HepG2 (cell line): ENCODE data around the gene DARS2. TPM values are rescaled to one million over a fixed set of nuclear protein-coding genes. Genes with fewer than 3 reads are reported as not detected.

Experiments used
- BCL6 ChIP-seq: IDR thresholded peaks from 2 replicates; pipeline ENCODE4 v1.6.1; 2016; ENCODE audit warnings: missing genetic modification reagents, missing compliant biosample characterization
- CHCHD3 ChIP-seq: sonication (generic); formaldehyde crosslinking; IDR thresholded peaks from 2 replicates; pipeline ENCODE4 v1.8.0; 2022; ENCODE audit warnings: mild to moderate bottlenecking, missing genetic modification reagents, moderate library complexity
- DR1 ChIP-seq: sonication (generic); formaldehyde crosslinking; IDR thresholded peaks from 2 replicates; pipeline ENCODE4 v1.8.0; 2021; ENCODE audit warnings: mild to moderate bottlenecking, missing genetic modification reagents, inconsistent platforms
- EHMT2 ChIP-seq: fragments of 200-600 bp; sonication (generic); IDR thresholded peaks from 2 replicates; pipeline ENCODE4 v1.7.0; 2017; ENCODE audit warnings: antibody characterized with exemption, low read depth, low read length, borderline replicate concordance
- FOXA1 ChIP-seq, 2 experiments: fragments of 450-650 bp in 1 of 2; sonication (generic) in 1 of 2; formaldehyde crosslinking in 1 of 2; IDR thresholded peaks; 2 replicates each; pipeline versions ENCODE4 v1.4.0 to v1.6.1; 2016 to 2020; ENCODE audit warnings: missing genetic modification reagents in 1 of 2
- GTF3A ChIP-seq: sonication (generic); formaldehyde crosslinking; conservative IDR thresholded peaks from 2 replicates; pipeline ENCODE4 v1.4.0; 2020; ENCODE audit warnings: mild to moderate bottlenecking, missing genetic modification reagents
- HDAC1 ChIP-seq: sonication (generic); formaldehyde crosslinking; IDR thresholded peaks from 2 replicates; pipeline ENCODE4 v1.5.1; 2020; ENCODE audit warnings: mild to moderate bottlenecking, missing genetic modification reagents
- NFYB ChIP-seq: sonication (generic); formaldehyde crosslinking; IDR thresholded peaks from 2 replicates; pipeline ENCODE4 v1.4.0; 2020; ENCODE audit warnings: missing genetic modification reagents
- PHF21A ChIP-seq: sonication (generic); formaldehyde crosslinking; IDR thresholded peaks from 2 replicates; pipeline ENCODE4 v1.5.0; 2020; ENCODE audit warnings: mild to moderate bottlenecking, missing genetic modification reagents
- TCF12 ChIP-seq, 2 experiments: fragments of 450-650 bp in 1 of 2; sonication (generic) in 1 of 2; formaldehyde crosslinking in 1 of 2; IDR thresholded peaks; 2 replicates each; pipeline versions ENCODE4 v1.6.1 to v1.8.0; 2017 to 2022; ENCODE audit warnings: antibody characterized with exemption in 1 of 2, mild to moderate bottlenecking in 1 of 2, missing genetic modification reagents in 1 of 2, moderate library complexity in 1 of 2
- YEATS2 ChIP-seq: sonication (generic); formaldehyde crosslinking; IDR thresholded peaks from 2 replicates; pipeline ENCODE4 v1.4.0; 2020; ENCODE audit warnings: missing genetic modification reagents, borderline replicate concordance
- ZNF660 ChIP-seq: sonication (generic); formaldehyde crosslinking; IDR thresholded peaks from 2 replicates; pipeline ENCODE4 v1.5.1; 2020; ENCODE audit warnings: mild to moderate bottlenecking, low read depth, missing genetic modification reagents, borderline replicate concordance
- ZNF770 ChIP-seq: sonication (generic); formaldehyde crosslinking; IDR thresholded peaks from 2 replicates; pipeline ENCODE4 v1.5.0; 2020; ENCODE audit warnings: mild to moderate bottlenecking, missing genetic modification reagents
- ZNF879 ChIP-seq: sonication (generic); formaldehyde crosslinking; IDR thresholded peaks from 2 replicates; pipeline ENCODE4 v1.8.1; 2023; ENCODE audit warnings: missing genetic modification reagents
- polyA plus RNA-seq, 8 experiments: library from polyadenylated mRNA; depleted of rRNA in 3 of 8; stranded (reverse) in 7 of 8; unstranded in 1 of 8; fragments of >200 nt; fragmentation: Illumina TruSeq in 4 of 8; extraction: Trizol in 4 of 8; gene quantifications; 2 replicates each; pipeline versions ENCODE4 v1.2.1 to v1.2.3, GENCODE V29; 2011 to 2016; ENCODE audit warnings: low read depth in 4 of 8, missing spikeins in 1 of 8, mixed read lengths in 1 of 8; ENCODE audit not compliant: insufficient read depth in 1 of 8
- total RNA-seq, 5 experiments: library from RNA; depleted of rRNA; stranded (reverse); fragments of >200 nt; fragmentation: Illumina TruSeq; extraction: Trizol; gene quantifications; 2 replicates each; pipeline ENCODE4 v1.2.3, GENCODE V29; 2016; ENCODE audit warnings: low read depth in 1 of 5
- TF ChIP-seq, protein P1 (sequence below): sonication (generic); formaldehyde crosslinking; IDR thresholded peaks from 2 replicates; pipeline ENCODE4 v1.4.0; 2020; ENCODE audit warnings: missing genetic modification reagents, borderline replicate concordance
- TF ChIP-seq, protein P2 (sequence below): sonication (generic); formaldehyde crosslinking; IDR thresholded peaks from 2 replicates; pipeline ENCODE4 v1.9.0; 2021; ENCODE audit warnings: mild to moderate bottlenecking, missing genetic modification reagents

Gene DARS2
- total and polyA plus RNA-seq, 2 of the 13 experiments (the other 11 are each of a cell fraction or from before 2014, with no cell fraction given) = 17.6 to 27.7 TPM

GRCh38 chr1:173824315-173825081, at the start of gene DARS2, which contains the start of gene CENPL (continued):
- TF ChIP-seq GTF3A (CRISPR knock-in tag) (no peak), YEATS2 (CRISPR knock-in tag) (peak; percentile 84; the same call in 1 of the 2 replicates), PHF21A (peak; percentile 72; the same call in 1 of the 2 replicates), HDAC1 (peak; percentile 93), CHCHD3 (CRISPR knock-in tag) (no peak), FOXA1 (IDR thresholded peaks at IDR 0.05) (no peak), FOXA1 (CRISPR knock-in tag; IDR thresholded peaks at IDR 0.05) (no peak), TCF12 (IDR thresholded peaks at IDR 0.05) (no peak), TCF12 (CRISPR knock-in tag; IDR thresholded peaks at IDR 0.05) (0 out of 2 replicates have a peak, but pooled peaks have one; percentile 62), NFYB (peak; percentile 81), ZNF770 (no peak), ZNF879 (CRISPR knock-in tag) (no peak), ZNF660 (CRISPR knock-in tag) (no peak), BCL6 (no peak), DR1 (CRISPR knock-in tag) (peak; percentile 65; the same call in 1 of the 2 replicates), EHMT2 (no peak)
- TF ChIP-seq, protein P1, sequence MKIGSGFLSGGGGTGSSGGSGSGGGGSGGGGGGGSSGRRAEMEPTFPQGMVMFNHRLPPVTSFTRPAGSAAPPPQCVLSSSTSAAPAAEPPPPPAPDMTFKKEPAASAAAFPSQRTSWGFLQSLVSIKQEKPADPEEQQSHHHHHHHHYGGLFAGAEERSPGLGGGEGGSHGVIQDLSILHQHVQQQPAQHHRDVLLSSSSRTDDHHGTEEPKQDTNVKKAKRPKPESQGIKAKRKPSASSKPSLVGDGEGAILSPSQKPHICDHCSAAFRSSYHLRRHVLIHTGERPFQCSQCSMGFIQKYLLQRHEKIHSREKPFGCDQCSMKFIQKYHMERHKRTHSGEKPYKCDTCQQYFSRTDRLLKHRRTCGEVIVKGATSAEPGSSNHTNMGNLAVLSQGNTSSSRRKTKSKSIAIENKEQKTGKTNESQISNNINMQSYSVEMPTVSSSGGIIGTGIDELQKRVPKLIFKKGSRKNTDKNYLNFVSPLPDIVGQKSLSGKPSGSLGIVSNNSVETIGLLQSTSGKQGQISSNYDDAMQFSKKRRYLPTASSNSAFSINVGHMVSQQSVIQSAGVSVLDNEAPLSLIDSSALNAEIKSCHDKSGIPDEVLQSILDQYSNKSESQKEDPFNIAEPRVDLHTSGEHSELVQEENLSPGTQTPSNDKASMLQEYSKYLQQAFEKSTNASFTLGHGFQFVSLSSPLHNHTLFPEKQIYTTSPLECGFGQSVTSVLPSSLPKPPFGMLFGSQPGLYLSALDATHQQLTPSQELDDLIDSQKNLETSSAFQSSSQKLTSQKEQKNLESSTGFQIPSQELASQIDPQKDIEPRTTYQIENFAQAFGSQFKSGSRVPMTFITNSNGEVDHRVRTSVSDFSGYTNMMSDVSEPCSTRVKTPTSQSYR (CRISPR knock-in tag) = no peak
- TF ChIP-seq, protein P2, sequence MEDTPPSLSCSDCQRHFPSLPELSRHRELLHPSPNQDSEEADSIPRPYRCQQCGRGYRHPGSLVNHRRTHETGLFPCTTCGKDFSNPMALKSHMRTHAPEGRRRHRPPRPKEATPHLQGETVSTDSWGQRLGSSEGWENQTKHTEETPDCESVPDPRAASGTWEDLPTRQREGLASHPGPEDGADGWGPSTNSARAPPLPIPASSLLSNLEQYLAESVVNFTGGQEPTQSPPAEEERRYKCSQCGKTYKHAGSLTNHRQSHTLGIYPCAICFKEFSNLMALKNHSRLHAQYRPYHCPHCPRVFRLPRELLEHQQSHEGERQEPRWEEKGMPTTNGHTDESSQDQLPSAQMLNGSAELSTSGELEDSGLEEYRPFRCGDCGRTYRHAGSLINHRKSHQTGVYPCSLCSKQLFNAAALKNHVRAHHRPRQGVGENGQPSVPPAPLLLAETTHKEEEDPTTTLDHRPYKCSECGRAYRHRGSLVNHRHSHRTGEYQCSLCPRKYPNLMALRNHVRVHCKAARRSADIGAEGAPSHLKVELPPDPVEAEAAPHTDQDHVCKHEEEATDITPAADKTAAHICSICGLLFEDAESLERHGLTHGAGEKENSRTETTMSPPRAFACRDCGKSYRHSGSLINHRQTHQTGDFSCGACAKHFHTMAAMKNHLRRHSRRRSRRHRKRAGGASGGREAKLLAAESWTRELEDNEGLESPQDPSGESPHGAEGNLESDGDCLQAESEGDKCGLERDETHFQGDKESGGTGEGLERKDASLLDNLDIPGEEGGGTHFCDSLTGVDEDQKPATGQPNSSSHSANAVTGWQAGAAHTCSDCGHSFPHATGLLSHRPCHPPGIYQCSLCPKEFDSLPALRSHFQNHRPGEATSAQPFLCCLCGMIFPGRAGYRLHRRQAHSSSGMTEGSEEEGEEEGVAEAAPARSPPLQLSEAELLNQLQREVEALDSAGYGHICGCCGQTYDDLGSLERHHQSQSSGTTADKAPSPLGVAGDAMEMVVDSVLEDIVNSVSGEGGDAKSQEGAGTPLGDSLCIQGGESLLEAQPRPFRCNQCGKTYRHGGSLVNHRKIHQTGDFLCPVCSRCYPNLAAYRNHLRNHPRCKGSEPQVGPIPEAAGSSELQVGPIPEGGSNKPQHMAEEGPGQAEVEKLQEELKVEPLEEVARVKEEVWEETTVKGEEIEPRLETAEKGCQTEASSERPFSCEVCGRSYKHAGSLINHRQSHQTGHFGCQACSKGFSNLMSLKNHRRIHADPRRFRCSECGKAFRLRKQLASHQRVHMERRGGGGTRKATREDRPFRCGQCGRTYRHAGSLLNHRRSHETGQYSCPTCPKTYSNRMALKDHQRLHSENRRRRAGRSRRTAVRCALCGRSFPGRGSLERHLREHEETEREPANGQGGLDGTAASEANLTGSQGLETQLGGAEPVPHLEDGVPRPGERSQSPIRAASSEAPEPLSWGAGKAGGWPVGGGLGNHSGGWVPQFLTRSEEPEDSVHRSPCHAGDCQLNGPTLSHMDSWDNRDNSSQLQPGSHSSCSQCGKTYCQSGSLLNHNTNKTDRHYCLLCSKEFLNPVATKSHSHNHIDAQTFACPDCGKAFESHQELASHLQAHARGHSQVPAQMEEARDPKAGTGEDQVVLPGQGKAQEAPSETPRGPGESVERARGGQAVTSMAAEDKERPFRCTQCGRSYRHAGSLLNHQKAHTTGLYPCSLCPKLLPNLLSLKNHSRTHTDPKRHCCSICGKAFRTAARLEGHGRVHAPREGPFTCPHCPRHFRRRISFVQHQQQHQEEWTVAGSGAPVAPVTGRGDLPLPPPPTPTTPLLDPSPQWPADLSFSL (CRISPR knock-in tag) = no peak
